ENCODE results near the gene CD300C.

CD300C gene

DNA sequence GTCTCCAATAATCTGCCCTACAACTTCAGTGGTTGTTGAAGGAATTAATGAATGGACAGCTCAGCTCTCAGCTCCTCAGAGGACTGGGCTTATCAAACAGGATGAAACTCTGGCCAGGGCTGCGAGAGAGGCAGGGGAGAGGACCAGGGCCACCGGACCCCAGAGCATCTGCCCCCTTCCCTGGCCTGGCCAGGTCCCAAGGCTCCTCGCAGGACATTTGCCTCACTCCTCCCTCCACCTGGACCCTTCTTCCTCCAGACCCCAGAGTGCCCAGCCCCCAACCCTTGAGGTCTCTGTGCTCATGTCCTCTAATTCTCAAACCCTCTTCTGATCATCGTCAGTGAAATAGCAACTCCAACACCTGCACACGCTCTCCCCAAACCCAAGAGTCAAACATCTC lies 3.7 kb downstream of the CD300C start:
- Histone ChIP-seq H3K27me3 (ENCODE audit: insufficient read depth, low read depth) (peaks cover 91% of the 10 kb centered on the region), H3K9ac (no peak overlapping the region), H2AFZ (ENCODE audit: low read depth) (no peak overlapping the region), H3K27ac (no peak overlapping the region), H3K4me1 (ENCODE audit: low read depth, poor library complexity, severe bottlenecking) (no peaks in the 10 kb centered on the region), H4K20me1 (ENCODE audit: insufficient read depth) (no peaks in the 10 kb centered on the region), H3K4me3 (IDR thresholded peaks at IDR 0.05; ENCODE audit: insufficient read depth, low read depth, low read length) (no peak overlapping the region), H3K36me3 (ENCODE audit: insufficient read depth) (no peaks in the 10 kb centered on the region), H3K79me2 (ENCODE audit: insufficient read depth, low read depth) (no peaks in the 10 kb centered on the region), H3K4me2 (no peak overlapping the region)
- TF ChIP-seq, protein P1, sequence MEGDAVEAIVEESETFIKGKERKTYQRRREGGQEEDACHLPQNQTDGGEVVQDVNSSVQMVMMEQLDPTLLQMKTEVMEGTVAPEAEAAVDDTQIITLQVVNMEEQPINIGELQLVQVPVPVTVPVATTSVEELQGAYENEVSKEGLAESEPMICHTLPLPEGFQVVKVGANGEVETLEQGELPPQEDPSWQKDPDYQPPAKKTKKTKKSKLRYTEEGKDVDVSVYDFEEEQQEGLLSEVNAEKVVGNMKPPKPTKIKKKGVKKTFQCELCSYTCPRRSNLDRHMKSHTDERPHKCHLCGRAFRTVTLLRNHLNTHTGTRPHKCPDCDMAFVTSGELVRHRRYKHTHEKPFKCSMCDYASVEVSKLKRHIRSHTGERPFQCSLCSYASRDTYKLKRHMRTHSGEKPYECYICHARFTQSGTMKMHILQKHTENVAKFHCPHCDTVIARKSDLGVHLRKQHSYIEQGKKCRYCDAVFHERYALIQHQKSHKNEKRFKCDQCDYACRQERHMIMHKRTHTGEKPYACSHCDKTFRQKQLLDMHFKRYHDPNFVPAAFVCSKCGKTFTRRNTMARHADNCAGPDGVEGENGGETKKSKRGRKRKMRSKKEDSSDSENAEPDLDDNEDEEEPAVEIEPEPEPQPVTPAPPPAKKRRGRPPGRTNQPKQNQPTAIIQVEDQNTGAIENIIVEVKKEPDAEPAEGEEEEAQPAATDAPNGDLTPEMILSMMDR (conservative IDR thresholded peaks at IDR 0.05; ENCODE audit: low read depth, low read length): no peak

- Histone ChIP-seq H3K9ac (no peak overlapping the region), H4K20me1 (ENCODE audit: insufficient read depth) (no peaks in the 10 kb centered on the region), H3K27ac (no peak overlapping the region), H3K4me2 (no peak overlapping the region), H3K79me2 (ENCODE audit: insufficient read depth, low read depth) (no peaks in the 10 kb centered on the region), H3K36me3 (ENCODE audit: insufficient read depth) (no peaks in the 10 kb centered on the region), H3K27me3 (ENCODE audit: insufficient read depth, low read depth) (peaks cover 92% of the 10 kb centered on the region), H3K4me3 (IDR thresholded peaks at IDR 0.05; ENCODE audit: insufficient read depth, low read depth, low read length) (no peak overlapping the region), H3K4me1 (ENCODE audit: low read depth, poor library complexity, severe bottlenecking) (no peaks in the 10 kb centered on the region), H2AFZ (ENCODE audit: low read depth) (no peak overlapping the region)
- TF ChIP-seq, protein P1 (conservative IDR thresholded peaks at IDR 0.05; ENCODE audit: low read depth, low read length): no peak
These were observed 4.5 kb downstream of the CD300C start for GRCh38 chr17:74541176-74542111.

DNA sequence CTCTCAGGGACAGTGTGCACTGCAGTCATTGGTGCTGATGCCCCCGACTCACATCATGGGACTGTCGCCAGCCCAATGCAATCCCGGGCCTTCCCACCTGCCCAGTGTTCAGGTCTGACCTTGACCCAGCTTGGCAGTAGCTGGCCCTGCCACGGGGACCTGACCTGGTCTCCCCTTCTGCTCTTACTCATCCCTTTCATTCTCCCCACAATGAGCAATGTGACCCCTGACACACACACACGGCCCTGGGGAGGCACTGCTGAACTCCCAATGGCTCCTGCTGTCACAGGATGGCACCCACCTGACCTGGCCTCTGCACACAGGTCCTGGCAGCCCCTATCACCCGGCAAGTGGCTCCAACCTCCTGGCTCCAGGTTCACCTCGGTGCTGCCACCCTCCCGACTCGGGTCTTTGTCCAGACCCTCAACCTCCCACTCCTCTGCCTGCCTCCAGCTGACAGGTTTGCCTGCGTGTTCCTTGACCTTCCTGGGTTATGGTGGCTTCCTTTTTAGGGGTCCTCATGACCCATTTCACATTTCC lies 6.6 kb downstream of the CD300C start:
- Histone ChIP-seq H3K27ac (no peak overlapping the region), H3K79me2 (ENCODE audit: insufficient read depth, low read depth) (no peaks in the 10 kb centered on the region), H3K36me3 (ENCODE audit: insufficient read depth) (no peaks in the 10 kb centered on the region), H3K4me1 (ENCODE audit: low read depth, poor library complexity, severe bottlenecking) (no peaks in the 10 kb centered on the region), H3K27me3 (ENCODE audit: insufficient read depth, low read depth) (peaks cover 93% of the 10 kb centered on the region), H2AFZ (ENCODE audit: low read depth) (no peak overlapping the region), H3K4me2 (no peak overlapping the region), H3K4me3 (IDR thresholded peaks at IDR 0.05; ENCODE audit: insufficient read depth, low read depth, low read length) (no peak overlapping the region), H4K20me1 (ENCODE audit: insufficient read depth) (no peaks in the 10 kb centered on the region), H3K9ac (no peak overlapping the region)
- TF ChIP-seq, protein P1 (conservative IDR thresholded peaks at IDR 0.05; ENCODE audit: low read depth, low read length): no peak

GRCh38 chr17:74536890-74537289 lies 9.0 kb downstream of the CD300C start:
- Histone ChIP-seq H3K4me3 (IDR thresholded peaks at IDR 0.05; ENCODE audit: insufficient read depth, low read depth, low read length) (no peak overlapping the region), H3K27me3 (ENCODE audit: insufficient read depth, low read depth) (peaks cover 93% of the 10 kb centered on the region), H3K79me2 (ENCODE audit: insufficient read depth, low read depth) (no peaks in the 10 kb centered on the region), H3K36me3 (ENCODE audit: insufficient read depth) (no peaks in the 10 kb centered on the region), H4K20me1 (ENCODE audit: insufficient read depth) (no peaks in the 10 kb centered on the region), H3K4me1 (ENCODE audit: low read depth, poor library complexity, severe bottlenecking) (no peaks in the 10 kb centered on the region), H2AFZ (ENCODE audit: low read depth) (no peak overlapping the region), H3K4me2 (no peak overlapping the region), H3K27ac (no peak overlapping the region), H3K9ac (no peak overlapping the region)
- TF ChIP-seq, protein P1 (conservative IDR thresholded peaks at IDR 0.05; ENCODE audit: low read depth, low read length): no peak

Data from KMS-11 (cell line).